ENCODE data around the gene NSD1. TPM values are rescaled to one million over a fixed set of nuclear protein-coding genes. Genes with fewer than 3 reads are reported as not detected.

The NSD1 gene
- total RNA-seq, 4 donors from 2014 or later, result 24.0 to 39.5 (median 32.2) TPM

- Histone ChIP-seq H3K36me3 (peaks cover 0 to 44% (median under 1%) of the 10 kb centered on the region in 3 donors), H3K4me1 (peaks cover 57 to 74% (median 58%) of the 10 kb centered on the region in 3 donors), H3K9me3 (no peaks in the 10 kb centered on the region), H3K4me3 (peak overlapping the region in 3 of 4 donors; percentile 76 to 100 (median 93)), H3K27ac (peak overlapping the region; percentile 90 to 98 (median 92)), H3K27me3 (no peaks in the 10 kb centered on the region)
- TF ChIP-seq CTCF (IDR thresholded peaks at IDR 0.05), result no peak
- TF ChIP-seq POLR2A (IDR thresholded peaks at IDR 0.05), result no peak
- DNase-seq, result no peak
- 0 to 14% methylated on average over 2 to 6 of the region's 7 CpGs for WGBS, 2 donors
- intact Hi-C loops (cut with DNase I), result no loop called here
Observed at GRCh38 chr5:177301503-177302165, 168.1 kb downstream of the NSD1 start.

GRCh38 chr5:177302354-177303110, 169.0 kb downstream of the NSD1 start:
- Histone ChIP-seq H3K9me3 (no peaks in the 10 kb centered on the region), H3K27me3 (no peaks in the 10 kb centered on the region), H3K4me3 (peak overlapping the region; percentile 76 to 100 (median 95)), H3K27ac (peak overlapping the region; percentile 90 to 98 (median 92)), H3K36me3 (peaks cover 5 to 44% (median 8%) of the 10 kb centered on the region in 3 donors), H3K4me1 (peaks cover 58 to 80% (median 58%) of the 10 kb centered on the region in 3 donors)
- WGBS, 2 donors, result 13% methylated on average over 17 of the region's 24 CpGs; no CpG with 5 or more reads in 1 of the 2 donors
- DNase-seq, result no peak
- TF ChIP-seq CTCF (IDR thresholded peaks at IDR 0.05) (peak in 1 of 6 experiments; percentile 14), POLR2A (IDR thresholded peaks at IDR 0.05) (no peak)
- intact Hi-C loops (cut with DNase I), result no loop called here

GRCh38 chr5:177303121-177303924, 169.8 kb downstream of the NSD1 start, which contains the start of the genes PRELID1 and RAB24:
PRELID1 (plus strand) TSS chr5:177303799; CDS start chr5:177303986, 187 bp downstream.
RAB24 (minus strand) TSS chr5:177303719; CDS start chr5:177303288, 431 bp downstream.
- DNase-seq, result no peak
- 0% methylated on average over 4 of the region's 100 CpGs; no CpG with 5 or more reads in 1 of the 2 donors for WGBS, 2 donors
- Histone ChIP-seq H3K36me3 (peaks cover 5 to 45% (median 8%) of the 10 kb centered on the region in 3 donors), H3K27me3 (no peaks in the 10 kb centered on the region), H3K4me3 (peak within 1 kb of the TSS; percentile 76 to 100 (median 95)), H3K27ac (peak within 1 kb of the TSS; percentile 90 to 98 (median 92)), H3K4me1 (peaks cover 58 to 85% (median 58%) of the 10 kb centered on the region in 3 donors), H3K9me3 (no peaks in the 10 kb centered on the region)
- intact Hi-C loops (cut with DNase I), result no loop called here
- TF ChIP-seq CTCF (IDR thresholded peaks at IDR 0.05) (peak in 2 of 6 experiments; percentile 15 to 25), POLR2A (IDR thresholded peaks at IDR 0.05) (peak in 3 of 4 donors; percentile 55 to 79 (median 74))

GRCh38 chr5:177303925-177304391, 170.4 kb downstream of the NSD1 start:
- 0 to 4% methylated on average over 5 to 7 of the region's 25 CpGs for WGBS, 2 donors
- intact Hi-C loops (cut with DNase I), result no loop called here
- H3K4me1 ChIP-seq, result peaks cover 58 to 88% (median 58%) of the 10 kb centered on the region in 3 donors

More at GRCh38 chr5:177303925-177304391, 170.4 kb downstream of the NSD1 start:
- TF ChIP-seq CTCF (IDR thresholded peaks at IDR 0.05) (no peak), POLR2A (IDR thresholded peaks at IDR 0.05) (peak in 1 of 4 donors; percentile 1)
- H3K36me3 ChIP-seq, result peaks cover 5 to 44% (median 8%) of the 10 kb centered on the region in 3 donors
- no peak for DNase-seq
- H3K27ac ChIP-seq, result peak overlapping the region; percentile 90 to 98 (median 92)
- H3K4me3 ChIP-seq, result peak overlapping the region; percentile 76 to 100 (median 95)
- no peaks in the 10 kb centered on the region for H3K27me3 ChIP-seq
- H3K9me3 ChIP-seq, result no peaks in the 10 kb centered on the region

Data from esophagus squamous epithelium (tissue), 5 donors.